Right hindlimb (tissue), 1 donor: Measurements from ENCODE around the gene EIF4A3.

Experiments used
- DNase-seq: peaks from one replicate; pipeline ENCODE4 v3.0.0-alpha.2; 2018

Gene EIF4A3

GRCh38 chr17:80132906-80133625, 13.9 kb downstream of the EIF4A3 start:
- DNase-seq, result no peak

- DNase-seq, result no peak
These were observed 15.9 kb downstream of the EIF4A3 start for GRCh38 chr17:80130992-80131391.

GRCh38 chr17:80129006-80129565, 17.8 kb downstream of the EIF4A3 start:
- DNase-seq, result no peak

- DNase-seq, result no peak
These were observed 20.5 kb downstream of the EIF4A3 start for GRCh38 chr17:80126449-80126715.

- DNase-seq, result no peak
These were observed 21.1 kb downstream of the EIF4A3 start for GRCh38 chr17:80125656-80126448.

GRCh38 chr17:80124351-80124981, 22.5 kb downstream of the EIF4A3 start:
- DNase-seq, result no peak

- DNase-seq, result no peak
These were observed 23.1 kb downstream of the EIF4A3 start for GRCh38 chr17:80123791-80124190.

- DNase-seq, result no peak
These were observed 23.9 kb downstream of the EIF4A3 start for GRCh38 chr17:80122926-80123505.

- DNase-seq, result no peak
These were observed 24.8 kb downstream of the EIF4A3 start for GRCh38 chr17:80122026-80122575.

GRCh38 chr17:80119839-80120238, 27.1 kb downstream of the EIF4A3 start:
- no peak for DNase-seq

GRCh38 chr17:80119271-80119791, 27.6 kb downstream of the EIF4A3 start:
- no peak for DNase-seq

- no peak for DNase-seq
These were observed 28.2 kb downstream of the EIF4A3 start for GRCh38 chr17:80118601-80119270.

- DNase-seq, result no peak
These were observed 29.2 kb downstream of the EIF4A3 start for GRCh38 chr17:80117491-80118401.

GRCh38 chr17:80116921-80117380, 30.0 kb downstream of the EIF4A3 start:
- DNase-seq, result no peak

GRCh38 chr17:80116276-80116920, 30.5 kb downstream of the EIF4A3 start:
- DNase-seq, result no peak

GRCh38 chr17:80115159-80115558, 31.8 kb downstream of the EIF4A3 start:
- no peak for DNase-seq

- no peak for DNase-seq
These were observed 32.2 kb downstream of the EIF4A3 start for GRCh38 chr17:80114758-80115157.

- no peak for DNase-seq
These were observed 33.9 kb downstream of the EIF4A3 start for GRCh38 chr17:80113033-80113484.

- DNase-seq, result no peak
These were observed 34.4 kb downstream of the EIF4A3 start for GRCh38 chr17:80112471-80113032.
